Measurements from ENCODE around the gene R3HDM1. TPM values are rescaled to one million over a fixed set of nuclear protein-coding genes. Genes with fewer than 3 reads are reported as not detected.
"Not testable (repeated sequence)": the region's sequence is repeated elsewhere in the genome, so short reads cannot be mapped to it uniquely, and the experiment has no call there.

The R3HDM1 gene
- total RNA-seq, 2 experiments from 2014 or later: 57.8 to 58.7 TPM

DNA sequence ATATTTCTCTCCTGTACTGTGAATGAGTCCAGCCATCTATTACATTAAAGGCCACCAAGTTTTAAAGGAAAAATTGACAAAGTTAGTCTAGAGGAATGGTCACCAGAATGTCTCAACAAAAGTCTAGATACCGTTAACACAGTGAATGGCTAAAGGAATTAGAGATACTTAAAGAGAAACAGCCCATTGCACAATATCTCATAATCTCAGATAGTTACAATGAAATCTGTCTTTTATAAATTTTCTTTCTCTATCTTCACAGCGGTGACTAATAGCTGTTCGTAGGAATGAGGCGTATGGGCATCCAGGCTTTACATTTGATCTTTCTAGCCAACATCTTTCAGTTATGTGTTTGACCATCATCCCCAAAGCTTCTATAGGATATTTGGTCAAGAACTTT lies 30.6 kb downstream of the R3HDM1 start:
- CTCF ChIA-PET: no interaction called here
- POLR2A ChIA-PET: no interaction called here

DNA sequence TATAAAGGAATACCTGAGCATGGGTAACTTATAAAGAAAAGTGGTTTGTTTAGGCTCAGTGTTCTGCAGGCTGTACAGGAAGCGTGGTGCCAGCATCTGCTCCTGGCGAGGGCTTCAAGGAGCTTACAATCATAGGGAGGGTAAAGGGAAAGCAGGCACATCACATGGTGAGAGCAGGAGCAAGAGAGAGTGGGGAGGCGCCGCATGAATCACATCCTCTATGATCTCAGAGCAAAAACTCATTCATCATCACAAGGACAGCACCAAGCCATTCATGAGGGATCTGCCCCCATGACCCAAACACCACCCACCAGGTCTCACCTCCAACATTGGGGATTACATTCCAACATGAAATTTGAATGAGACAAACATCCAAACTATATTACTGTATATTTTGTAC lies 32.5 kb downstream of the R3HDM1 start:
- CTCF ChIA-PET: no interaction called here

GRCh38 chr2:135570884-135571283 lies 39.6 kb downstream of the R3HDM1 start:
- POLR2A ChIA-PET: no interaction called here
- CTCF ChIA-PET: no interaction called here

More for the DNA sequence above, 32.5 kb downstream of the R3HDM1 start:
- POLR2A ChIA-PET: interaction anchor here (0.6 kb wide), 1 partner anchor 1491 kb away, joined by 3 read pairs; no protein-coding TSS in a partner anchor

DNA sequence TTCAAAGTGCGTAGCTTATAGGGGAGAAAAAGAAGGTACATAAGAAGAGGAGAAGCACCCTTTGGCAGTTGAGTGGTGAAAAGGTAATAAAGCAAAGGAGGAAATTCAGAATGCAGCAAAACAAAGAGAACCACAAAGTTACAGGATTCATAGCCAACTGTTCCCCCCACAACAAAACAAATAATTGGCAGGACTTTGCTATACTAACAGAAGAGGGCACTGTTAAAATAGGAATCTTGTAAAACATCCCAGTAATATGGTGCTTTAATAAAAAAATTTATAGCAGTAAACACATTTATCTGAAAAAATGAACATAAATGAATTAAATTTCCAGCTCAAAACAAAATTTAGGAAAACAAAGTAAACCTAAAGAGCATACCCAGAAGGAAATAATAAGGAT lies 42.3 kb downstream of the R3HDM1 start:
- POLR2A ChIA-PET: no interaction called here
- CTCF ChIA-PET: interaction anchor here (0.7 kb wide), 1 partner anchor 74 kb away, joined by 3 read pairs; no protein-coding TSS in a partner anchor

GRCh38 chr2:135581282-135581681 lies 50.0 kb downstream of the R3HDM1 start:
- CTCF ChIA-PET: no interaction called here
- POLR2A ChIA-PET: no interaction called here

GRCh38 chr2:135582383-135582782 lies 51.1 kb downstream of the R3HDM1 start:
- CTCF ChIA-PET: no interaction called here
- POLR2A ChIA-PET: no interaction called here

DNA sequence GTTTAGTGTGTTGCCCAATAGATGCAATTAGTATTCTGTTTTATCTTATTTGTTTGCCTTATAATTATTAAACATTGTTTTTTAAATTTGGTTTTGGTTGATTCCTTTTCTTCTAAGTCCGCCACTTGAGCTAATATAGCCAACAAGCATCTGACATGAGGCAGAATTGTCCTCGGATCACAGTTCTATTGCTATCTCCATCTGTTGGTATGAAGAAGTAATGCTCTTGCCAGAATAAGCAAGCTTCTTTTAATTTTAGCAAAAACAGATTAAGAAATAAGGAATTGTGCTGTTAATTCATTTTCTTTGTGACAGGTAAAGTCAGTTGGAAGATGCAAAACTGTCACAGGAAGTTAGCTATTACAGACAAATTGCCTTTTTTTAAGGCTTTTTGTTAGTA lies 54.3 kb downstream of the R3HDM1 start:
- CTCF ChIA-PET: interaction anchor here (1.3 kb wide), 1 partner anchor 16 kb away, joined by 3 read pairs; no protein-coding TSS in a partner anchor
- POLR2A ChIA-PET: no interaction called here

- POLR2A ChIA-PET: no interaction called here
- CTCF ChIA-PET: interaction anchor here (1.3 kb wide), 1 partner anchor 15 kb away, joined by 3 read pairs; no protein-coding TSS in a partner anchor
Measured at GRCh38 chr2:135586148-135586547, 54.9 kb downstream of the R3HDM1 start.

- CTCF ChIA-PET: no interaction called here
Measured at GRCh38 chr2:135587958-135588357, 56.7 kb downstream of the R3HDM1 start.

DNA sequence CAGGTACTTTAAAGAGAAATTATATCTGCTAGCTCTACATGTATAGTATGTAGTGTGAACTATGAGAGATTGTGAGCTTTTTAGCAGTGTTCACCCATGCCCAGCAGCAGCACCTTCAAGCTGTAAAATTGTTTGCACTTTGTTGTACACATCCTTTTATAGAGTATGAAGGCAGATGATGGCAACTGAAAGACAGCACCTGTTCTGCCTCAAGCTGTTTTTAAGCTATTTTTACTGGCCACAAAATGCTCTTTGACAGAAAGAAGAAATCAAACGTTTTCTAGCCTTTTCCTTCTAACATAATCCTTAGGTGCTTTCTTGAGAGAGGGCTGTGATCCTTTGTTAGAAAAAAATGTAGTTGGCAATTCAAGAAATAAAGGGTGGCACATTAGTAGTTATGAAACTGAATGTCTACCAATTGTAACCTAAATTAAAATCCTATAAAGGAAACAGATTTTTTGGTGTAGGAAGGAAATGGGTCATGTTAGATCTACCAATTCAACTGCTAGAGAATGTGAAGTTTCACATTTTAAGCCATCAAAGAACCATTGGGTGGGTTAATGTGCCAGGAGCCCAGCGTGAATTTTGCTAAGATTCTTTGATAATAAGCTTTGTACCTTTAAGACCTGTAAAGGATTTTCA lies 59.5 kb downstream of the R3HDM1 start:
- ChIA-PET CTCF (no interaction called here), POLR2A (no interaction called here)

More at GRCh38 chr2:135587958-135588357, 56.7 kb downstream of the R3HDM1 start:
- POLR2A ChIA-PET: no interaction called here

DNA sequence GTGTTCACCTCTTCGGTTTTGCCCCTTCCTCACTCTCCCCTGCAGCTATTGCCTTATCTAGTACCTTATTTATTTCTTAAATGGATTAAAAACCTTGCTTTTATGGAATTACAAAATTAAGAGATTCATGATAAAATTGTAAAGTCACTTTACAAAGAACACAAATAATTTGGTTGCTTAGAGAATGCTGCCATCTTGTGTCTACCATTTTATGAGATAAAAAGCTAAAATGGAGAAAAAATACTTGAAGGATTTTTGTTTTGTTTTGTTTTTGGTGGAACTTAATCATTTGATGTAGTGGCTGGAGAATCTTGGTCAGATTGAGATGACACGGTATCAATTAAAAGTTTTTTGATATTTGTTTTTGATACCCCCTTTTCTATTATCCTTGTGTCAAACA lies 69.6 kb downstream of the R3HDM1 start:
- POLR2A ChIA-PET: interaction anchor here (0.7 kb wide), 1 partner anchor 132 kb away, joined by 3 read pairs; no protein-coding TSS in a partner anchor
- CTCF ChIA-PET: interaction anchor here (1.0 kb wide), 1 partner anchor 15 kb away, joined by 3 read pairs; no protein-coding TSS in a partner anchor

- ChIA-PET CTCF (no interaction called here), POLR2A (no interaction called here)
Measured at GRCh38 chr2:135603543-135603942, 72.3 kb downstream of the R3HDM1 start.

GRCh38 chr2:135607561-135607960 lies 76.3 kb downstream of the R3HDM1 start:
- POLR2A ChIA-PET: no interaction called here
- CTCF ChIA-PET: no interaction called here

DNA sequence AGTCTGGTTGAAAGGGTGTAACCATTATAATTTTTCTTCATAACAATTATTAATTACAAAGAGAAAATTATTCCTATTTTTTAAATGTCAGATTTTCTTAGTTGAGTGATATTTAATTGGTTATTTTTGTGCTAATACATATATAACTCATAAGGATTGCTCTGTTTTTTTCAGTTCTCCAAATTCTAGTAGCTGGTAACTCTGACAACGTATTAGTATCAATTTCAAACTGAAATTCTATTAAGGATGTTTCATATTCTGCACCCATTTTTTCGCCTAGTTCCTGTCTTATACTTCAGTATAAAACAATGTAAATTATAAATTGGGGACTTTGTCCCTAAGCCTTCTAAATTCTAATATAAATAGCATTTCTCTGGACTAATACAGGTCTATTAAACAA lies 81.0 kb downstream of the R3HDM1 start:
- CTCF ChIA-PET: no interaction called here

GRCh38 chr2:135615404-135615803 lies 84.1 kb downstream of the R3HDM1 start:
- ChIA-PET POLR2A (no interaction called here), CTCF (no interaction called here)

More for the DNA sequence above, 81.0 kb downstream of the R3HDM1 start:
- POLR2A ChIA-PET: no interaction called here

DNA sequence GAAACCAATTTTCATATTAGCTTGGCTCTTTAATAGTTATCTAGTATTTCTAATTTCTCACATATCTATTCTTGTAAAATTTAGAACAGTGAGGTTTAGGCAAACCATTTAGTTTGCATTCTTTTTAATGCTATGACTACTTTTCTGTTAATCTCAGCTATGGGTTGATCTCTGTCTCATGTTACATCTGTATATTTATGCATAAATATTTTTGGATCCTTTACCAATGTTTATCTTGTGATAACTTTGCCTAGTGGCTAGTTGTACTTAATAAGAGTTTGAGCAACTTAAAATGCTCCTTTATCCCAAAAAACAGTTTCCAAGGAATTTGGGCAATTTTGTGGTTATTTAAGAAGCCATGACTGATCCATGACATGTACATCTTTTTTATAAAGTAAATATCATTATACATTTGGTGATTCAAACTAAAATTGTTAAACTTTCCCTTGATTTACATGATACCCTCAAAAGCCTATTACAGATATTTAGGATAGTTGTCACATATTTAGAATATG lies 86.3 kb downstream of the R3HDM1 start:
- POLR2A ChIA-PET: no interaction called here
- CTCF ChIA-PET: no interaction called here

DNA sequence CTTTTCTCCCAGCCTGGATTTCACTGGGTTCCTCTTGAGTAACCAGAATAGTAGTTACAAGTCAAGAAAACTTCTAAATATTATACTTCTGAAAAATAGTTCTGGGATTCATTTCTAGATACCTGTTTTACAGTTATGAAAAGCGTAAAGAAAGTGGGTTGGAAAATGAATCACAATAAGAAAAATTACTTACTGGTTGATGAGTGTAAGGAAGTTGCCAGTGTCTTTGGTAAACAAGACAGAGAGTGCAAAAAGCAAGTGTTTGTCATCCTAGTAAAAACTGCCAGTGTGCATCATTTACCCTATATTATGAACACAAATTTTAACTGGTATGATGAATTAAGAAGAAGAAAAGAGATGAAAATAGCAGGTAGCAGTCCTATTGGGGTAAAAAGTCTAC lies 88.9 kb downstream of the R3HDM1 start:
- CTCF ChIA-PET: no interaction called here

DNA sequence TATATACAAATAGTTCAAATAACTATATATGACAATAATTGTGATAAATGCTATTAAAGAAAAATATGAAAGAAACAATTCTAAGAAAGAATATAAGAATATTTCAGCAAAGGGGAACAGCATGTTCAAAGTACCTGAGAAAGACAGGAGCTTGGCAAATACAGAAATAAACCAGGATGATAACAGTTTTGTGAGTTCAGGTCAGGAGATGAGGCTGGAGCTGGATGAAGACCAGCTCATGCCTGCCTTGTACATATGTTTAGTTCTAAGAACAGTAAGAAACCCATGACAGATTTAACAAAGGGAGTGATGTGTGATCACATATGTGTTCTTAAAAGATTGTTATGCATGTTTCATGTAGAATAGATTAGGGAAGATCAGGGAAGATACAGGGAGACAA lies 98.2 kb downstream of the R3HDM1 start:
- POLR2A ChIA-PET: no interaction called here
- CTCF ChIA-PET: no interaction called here

More for the DNA sequence above, 88.9 kb downstream of the R3HDM1 start:
- POLR2A ChIA-PET: no interaction called here

DNA sequence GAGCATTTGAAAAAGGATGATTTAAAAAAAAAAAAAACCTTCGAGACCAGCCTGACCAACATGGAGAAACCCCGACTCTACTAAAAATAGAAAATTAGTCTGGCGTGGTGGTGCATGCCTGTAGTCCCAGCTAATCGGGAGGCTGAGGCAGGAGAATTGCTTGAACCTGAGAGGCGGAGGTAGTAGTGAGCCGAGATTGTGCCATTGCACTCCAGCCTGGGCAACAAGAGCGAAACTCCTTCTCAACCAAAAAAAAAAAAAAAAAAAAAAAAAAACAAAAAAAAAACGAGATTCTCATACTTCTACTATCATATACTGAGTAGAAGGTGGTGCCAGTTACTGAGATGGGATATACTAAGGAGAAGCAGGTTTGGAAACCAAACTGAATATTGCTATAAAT lies 98.8 kb downstream of the R3HDM1 start:
- POLR2A ChIA-PET, CTCF ChIA-PET: not testable (repeated sequence)

DNA sequence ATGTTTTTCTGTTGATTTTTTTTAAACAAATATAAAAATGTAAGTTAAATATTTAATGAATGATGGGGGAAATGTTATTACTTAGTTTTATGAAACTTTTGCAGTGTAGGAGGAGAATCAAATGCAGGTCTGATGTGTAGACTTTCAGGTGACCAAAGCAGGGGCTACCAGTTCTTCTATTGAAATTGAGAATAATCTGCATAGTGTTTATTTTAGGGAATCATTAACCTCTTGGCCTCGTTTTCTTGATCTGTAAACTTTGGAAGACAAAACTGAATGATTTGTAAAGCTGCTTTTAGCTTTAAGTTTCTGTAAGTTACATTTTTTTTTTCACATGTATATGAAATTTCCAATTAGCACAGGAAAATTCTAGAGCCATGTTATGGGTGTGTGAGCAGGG lies 99.2 kb downstream of the R3HDM1 start:
- CTCF ChIA-PET: no interaction called here
- POLR2A ChIA-PET: no interaction called here

- CTCF ChIA-PET: no interaction called here
- POLR2A ChIA-PET: no interaction called here
Measured at GRCh38 chr2:135633582-135633981, 102.3 kb downstream of the R3HDM1 start.

Data from activated CD8-positive, alpha-beta memory T cell treated with anti-CD3 and anti-CD28 coated beads for 36 hours (primary cell).